Parathyroid adenoma (tissue), 2 donors: Measurements from ENCODE around the gene MGAT3.

Experiments
- H2AFZ ChIP-seq: fragments of 300-600 bp; sonication (generic); one replicate; pipeline ENCODE4 v1.7.0; 2017; ENCODE audit warnings: antibody characterized with exemption, mild to moderate bottlenecking
- H3K27ac ChIP-seq: fragments of 300-600 bp; sonication (generic); one replicate; pipeline ENCODE4 v1.7.0; 2017
- H3K27me3 ChIP-seq: fragments of 300-600 bp; sonication (generic); one replicate; pipeline ENCODE4 v1.7.0; 2017; ENCODE audit warnings: low read length; ENCODE audit not compliant: control insufficient read depth, insufficient read depth
- H3K36me3 ChIP-seq: fragments of 300-600 bp; sonication (generic); one replicate; pipeline ENCODE4 v1.7.0; 2017; ENCODE audit warnings: low read length; ENCODE audit not compliant: control insufficient read depth, insufficient read depth
- H3K4me1 ChIP-seq: fragments of 300-600 bp; sonication (generic); one replicate; pipeline ENCODE4 v1.7.0; 2017; ENCODE audit warnings: control low read depth
- H3K4me2 ChIP-seq: fragments of 300-600 bp; sonication (generic); one replicate; pipeline ENCODE4 v1.7.0; 2017; ENCODE audit warnings: low read length
- H3K4me3 ChIP-seq: fragments of 300-600 bp; sonication (generic); one replicate; pipeline ENCODE4 v1.7.0; 2017; ENCODE audit warnings: low read depth, low read length
- H3K79me2 ChIP-seq: fragments of 300-600 bp; sonication (generic); one replicate; pipeline ENCODE4 v1.7.0; 2017; ENCODE audit warnings: control low read depth
- H3K9ac ChIP-seq: fragments of 300-600 bp; sonication (generic); one replicate; pipeline ENCODE4 v1.7.0; 2017; ENCODE audit warnings: mild to moderate bottlenecking
- H3K9me3 ChIP-seq: fragments of 300-600 bp; sonication (generic); one replicate; pipeline ENCODE4 v1.7.0; 2017; ENCODE audit warnings: low read length; ENCODE audit not compliant: control insufficient read depth
- TF ChIP-seq, protein P1 (sequence below): fragments of 300-600 bp; sonication (generic); IDR thresholded peaks from one replicate; pipeline ENCODE4 v1.7.0; 2017; ENCODE audit warnings: antibody characterized with exemption, mild to moderate bottlenecking
- donor health status: primary hyperparathyroidism.

MGAT3 gene

DNA sequence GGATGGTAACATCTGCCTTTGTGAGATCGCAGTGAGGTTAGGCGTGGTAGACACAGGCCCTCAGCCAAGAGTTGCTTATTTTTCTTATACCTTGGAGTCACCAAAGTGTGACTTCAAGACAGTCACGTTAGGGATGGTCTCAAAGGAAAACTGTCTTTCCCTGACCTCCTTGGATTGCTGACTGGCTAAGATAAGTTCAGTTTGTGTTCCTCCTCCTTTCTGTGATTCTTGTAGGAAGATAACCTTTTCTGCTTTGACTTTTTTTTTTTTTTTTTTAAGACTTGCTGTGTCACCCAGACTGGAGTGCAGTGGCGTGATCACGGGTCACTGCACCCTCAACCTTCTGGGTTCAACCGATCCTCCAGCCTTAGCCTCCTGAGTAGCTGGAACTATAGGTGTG is 34.1 kb upstream of the MGAT3 start:
- no peaks in the 10 kb centered on the region for H3K27me3 ChIP-seq
- no peaks in the 10 kb centered on the region for H3K4me1 ChIP-seq
- no peak overlapping the region for H3K27ac ChIP-seq
- no peaks in the 10 kb centered on the region for H3K79me2 ChIP-seq
- H3K4me2 ChIP-seq: no peak overlapping the region
- no peaks in the 10 kb centered on the region for H3K9me3 ChIP-seq
- no peak overlapping the region for H3K9ac ChIP-seq
- no peaks in the 10 kb centered on the region for H3K36me3 ChIP-seq
- TF ChIP-seq, protein P1, sequence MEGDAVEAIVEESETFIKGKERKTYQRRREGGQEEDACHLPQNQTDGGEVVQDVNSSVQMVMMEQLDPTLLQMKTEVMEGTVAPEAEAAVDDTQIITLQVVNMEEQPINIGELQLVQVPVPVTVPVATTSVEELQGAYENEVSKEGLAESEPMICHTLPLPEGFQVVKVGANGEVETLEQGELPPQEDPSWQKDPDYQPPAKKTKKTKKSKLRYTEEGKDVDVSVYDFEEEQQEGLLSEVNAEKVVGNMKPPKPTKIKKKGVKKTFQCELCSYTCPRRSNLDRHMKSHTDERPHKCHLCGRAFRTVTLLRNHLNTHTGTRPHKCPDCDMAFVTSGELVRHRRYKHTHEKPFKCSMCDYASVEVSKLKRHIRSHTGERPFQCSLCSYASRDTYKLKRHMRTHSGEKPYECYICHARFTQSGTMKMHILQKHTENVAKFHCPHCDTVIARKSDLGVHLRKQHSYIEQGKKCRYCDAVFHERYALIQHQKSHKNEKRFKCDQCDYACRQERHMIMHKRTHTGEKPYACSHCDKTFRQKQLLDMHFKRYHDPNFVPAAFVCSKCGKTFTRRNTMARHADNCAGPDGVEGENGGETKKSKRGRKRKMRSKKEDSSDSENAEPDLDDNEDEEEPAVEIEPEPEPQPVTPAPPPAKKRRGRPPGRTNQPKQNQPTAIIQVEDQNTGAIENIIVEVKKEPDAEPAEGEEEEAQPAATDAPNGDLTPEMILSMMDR: no peak
- H2AFZ ChIP-seq: no peak overlapping the region
- H3K4me3 ChIP-seq: no peak overlapping the region

DNA sequence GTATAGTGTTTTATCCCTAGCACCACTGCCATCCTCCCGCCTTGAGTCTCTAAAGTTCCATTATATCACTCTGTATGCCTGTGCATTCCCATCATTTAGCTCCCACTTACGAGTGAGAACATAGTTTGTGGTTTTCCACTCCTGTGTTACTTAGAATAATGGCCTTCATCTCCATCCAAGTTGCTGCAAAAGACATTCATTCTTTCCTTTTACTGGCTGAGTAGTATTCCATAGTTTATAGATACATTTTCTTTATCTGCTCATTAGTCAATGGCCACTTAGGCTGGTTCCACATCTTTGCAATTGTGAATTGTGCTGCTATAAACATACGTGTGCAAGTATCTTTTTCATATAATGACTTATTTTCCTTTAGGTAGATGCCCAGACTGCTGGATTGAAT is 32.8 kb upstream of the MGAT3 start:
- no peaks in the 10 kb centered on the region for H3K27me3 ChIP-seq
- no peak overlapping the region for H3K27ac ChIP-seq
- no peaks in the 10 kb centered on the region for H3K79me2 ChIP-seq
- H3K36me3 ChIP-seq: no peaks in the 10 kb centered on the region
- no peak overlapping the region for H2AFZ ChIP-seq
- no peak overlapping the region for H3K4me3 ChIP-seq
- H3K9me3 ChIP-seq: no peaks in the 10 kb centered on the region
- no peak overlapping the region for H3K4me2 ChIP-seq
- TF ChIP-seq, protein P1: no peak
- H3K9ac ChIP-seq: no peak overlapping the region
- H3K4me1 ChIP-seq: no peaks in the 10 kb centered on the region

DNA sequence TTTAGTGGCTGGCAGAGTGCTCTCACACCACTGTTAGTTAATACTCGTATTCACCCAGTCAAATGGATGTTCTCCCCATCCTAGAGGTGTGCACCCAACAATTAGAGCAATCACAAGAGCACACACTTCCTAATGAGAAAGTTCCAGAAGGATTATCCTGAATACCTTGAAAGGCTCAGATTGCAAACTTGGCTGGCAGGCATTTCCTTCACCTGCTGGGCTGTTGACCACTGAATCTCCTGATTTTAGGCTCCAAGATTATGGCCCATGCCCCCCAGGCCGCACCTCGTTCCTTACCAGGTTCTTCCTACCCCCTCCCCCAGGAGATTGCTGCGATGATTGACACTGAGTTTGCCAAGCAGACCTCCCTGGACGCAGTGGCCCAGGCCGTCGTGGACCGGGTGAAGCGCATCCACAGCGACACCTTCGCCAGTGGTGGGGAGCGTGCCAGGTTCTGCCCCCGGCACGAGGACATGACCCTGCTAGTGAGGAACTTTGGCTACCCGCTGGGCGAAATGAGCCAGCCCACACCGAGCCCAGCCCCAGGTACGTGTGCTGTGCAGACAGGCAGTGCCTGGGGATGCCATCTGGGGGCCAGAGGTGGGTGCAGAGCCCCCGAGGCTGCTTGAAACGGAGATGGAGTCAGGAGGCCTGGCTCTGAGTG is 30.3 kb upstream of the MGAT3 start:
- H3K79me2 ChIP-seq: no peaks in the 10 kb centered on the region
- no peak overlapping the region for H3K4me3 ChIP-seq
- H2AFZ ChIP-seq: no peak overlapping the region
- no peak overlapping the region for H3K9ac ChIP-seq
- H3K27ac ChIP-seq: no peak overlapping the region
- no peak overlapping the region for H3K4me2 ChIP-seq
- H3K4me1 ChIP-seq: no peaks in the 10 kb centered on the region
- H3K9me3 ChIP-seq: no peaks in the 10 kb centered on the region
- no peaks in the 10 kb centered on the region for H3K36me3 ChIP-seq
- no peaks in the 10 kb centered on the region for H3K27me3 ChIP-seq
- TF ChIP-seq, protein P1: no peak

DNA sequence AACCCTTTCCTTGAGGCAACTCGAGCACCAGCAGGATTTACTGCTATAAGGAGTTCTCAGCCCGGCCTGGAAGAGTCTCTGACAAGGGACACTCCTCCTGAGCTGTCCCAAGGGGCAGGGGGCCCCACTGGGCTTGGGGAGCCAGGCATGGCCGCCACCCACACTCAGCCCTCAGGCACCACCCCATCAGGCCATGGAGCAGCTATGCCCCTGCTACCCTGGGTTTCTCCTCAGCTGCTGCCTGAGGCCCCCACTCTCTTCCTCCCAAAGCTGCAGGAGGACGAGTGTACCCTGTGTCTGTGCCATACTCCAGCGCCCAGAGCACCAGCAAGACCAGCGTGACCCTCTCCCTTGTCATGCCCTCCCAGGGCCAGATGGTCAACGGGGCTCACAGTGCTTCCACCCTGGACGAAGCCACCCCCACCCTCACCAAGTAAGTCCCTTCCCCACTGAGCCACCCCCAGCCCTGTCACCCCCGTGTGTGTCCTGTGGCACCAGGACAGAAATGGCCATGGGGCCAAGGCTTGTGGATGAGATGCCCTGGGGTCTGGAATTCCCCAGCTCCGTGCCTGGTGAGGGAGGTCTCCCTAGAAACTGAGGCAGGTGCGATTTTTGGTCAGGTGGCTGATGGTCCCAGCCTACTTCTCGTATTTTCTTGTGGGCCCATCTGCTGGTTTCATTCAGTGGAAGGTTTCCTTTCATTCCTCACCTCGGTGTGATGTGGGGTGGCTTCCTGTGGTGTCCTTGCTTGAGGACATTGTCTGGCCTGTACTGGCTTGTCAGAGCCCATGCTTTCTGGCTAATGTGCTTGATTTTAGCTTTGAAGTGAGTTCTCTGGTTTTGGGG is 28.8 kb upstream of the MGAT3 start:
- Histone ChIP-seq H3K9ac (no peak overlapping the region), H3K27ac (no peak overlapping the region), H3K4me3 (no peak overlapping the region), H3K4me1 (no peaks in the 10 kb centered on the region), H2AFZ (no peak overlapping the region), H3K36me3 (no peaks in the 10 kb centered on the region), H3K4me2 (no peak overlapping the region), H3K79me2 (no peaks in the 10 kb centered on the region), H3K27me3 (no peaks in the 10 kb centered on the region), H3K9me3 (no peaks in the 10 kb centered on the region)
- TF ChIP-seq, protein P1: no peak
